Measurements from ENCODE around the gene ACOT7.
A peak's percentile ranks its signal among the peaks of the same experiment; 100 is the strongest.

The ACOT7 gene

DNA sequence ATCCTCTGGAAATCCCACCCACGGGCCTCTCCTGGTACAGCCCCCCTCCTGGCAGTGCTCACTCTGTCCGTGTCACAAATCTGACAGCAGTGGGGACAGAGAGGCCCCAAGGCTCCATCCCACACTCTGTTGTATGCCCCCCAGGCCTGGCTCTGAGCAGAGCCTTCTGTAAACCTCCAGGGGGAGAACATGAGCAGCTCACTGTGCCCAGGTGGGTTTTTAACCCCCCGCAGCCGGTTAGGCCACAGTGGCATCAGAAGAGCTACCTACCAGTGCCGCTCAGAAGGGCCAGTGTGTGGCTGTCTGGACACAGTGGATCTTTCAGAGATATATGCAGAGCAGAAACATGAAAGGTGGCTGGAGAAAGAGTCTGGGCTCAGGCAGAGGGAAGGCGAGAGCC lies 120.7 kb downstream of the ACOT7 start:
- Histone ChIP-seq H3K9me2 (replicated peaks; ENCODE audit: control insufficient read depth, low read length) (no peaks in the 10 kb centered on the region), H3K9me3 (ENCODE audit: control insufficient read depth, insufficient read depth, low read length) (no peaks in the 10 kb centered on the region), H3K4me1 (ENCODE audit: control insufficient read depth, low read length) (no peaks in the 10 kb centered on the region), H3K36me3 (ENCODE audit: control insufficient read depth, low read length) (no peaks in the 10 kb centered on the region), H3K27me3 (ENCODE audit: control insufficient read depth, low read length) (no peaks in the 10 kb centered on the region), H4K20me1 (ENCODE audit: control insufficient read depth, insufficient read depth, low read depth, low read length) (no peaks in the 10 kb centered on the region), H3K4me3 (ENCODE audit: low read length) (no peak overlapping the region), H3K27ac (ENCODE audit: low read depth, low read length) (no peak overlapping the region), H3K79me2 (ENCODE audit: control insufficient read depth, low read length) (no peaks in the 10 kb centered on the region), H3F3A (ENCODE audit: control insufficient read depth, insufficient read depth) (no peaks in the 10 kb centered on the region), H3K4me2 (ENCODE audit: low read length) (no peak overlapping the region)
- no peak for TF ChIP-seq EZH2phosphoT487 (IDR thresholded peaks at IDR 0.05; ENCODE audit: borderline replicate concordance, low read length)
- TF ChIP-seq, protein P1, sequence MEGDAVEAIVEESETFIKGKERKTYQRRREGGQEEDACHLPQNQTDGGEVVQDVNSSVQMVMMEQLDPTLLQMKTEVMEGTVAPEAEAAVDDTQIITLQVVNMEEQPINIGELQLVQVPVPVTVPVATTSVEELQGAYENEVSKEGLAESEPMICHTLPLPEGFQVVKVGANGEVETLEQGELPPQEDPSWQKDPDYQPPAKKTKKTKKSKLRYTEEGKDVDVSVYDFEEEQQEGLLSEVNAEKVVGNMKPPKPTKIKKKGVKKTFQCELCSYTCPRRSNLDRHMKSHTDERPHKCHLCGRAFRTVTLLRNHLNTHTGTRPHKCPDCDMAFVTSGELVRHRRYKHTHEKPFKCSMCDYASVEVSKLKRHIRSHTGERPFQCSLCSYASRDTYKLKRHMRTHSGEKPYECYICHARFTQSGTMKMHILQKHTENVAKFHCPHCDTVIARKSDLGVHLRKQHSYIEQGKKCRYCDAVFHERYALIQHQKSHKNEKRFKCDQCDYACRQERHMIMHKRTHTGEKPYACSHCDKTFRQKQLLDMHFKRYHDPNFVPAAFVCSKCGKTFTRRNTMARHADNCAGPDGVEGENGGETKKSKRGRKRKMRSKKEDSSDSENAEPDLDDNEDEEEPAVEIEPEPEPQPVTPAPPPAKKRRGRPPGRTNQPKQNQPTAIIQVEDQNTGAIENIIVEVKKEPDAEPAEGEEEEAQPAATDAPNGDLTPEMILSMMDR (IDR thresholded peaks at IDR 0.05; ENCODE audit: low read depth, low read length, poor library complexity, severe bottlenecking): peak; percentile 19

DNA sequence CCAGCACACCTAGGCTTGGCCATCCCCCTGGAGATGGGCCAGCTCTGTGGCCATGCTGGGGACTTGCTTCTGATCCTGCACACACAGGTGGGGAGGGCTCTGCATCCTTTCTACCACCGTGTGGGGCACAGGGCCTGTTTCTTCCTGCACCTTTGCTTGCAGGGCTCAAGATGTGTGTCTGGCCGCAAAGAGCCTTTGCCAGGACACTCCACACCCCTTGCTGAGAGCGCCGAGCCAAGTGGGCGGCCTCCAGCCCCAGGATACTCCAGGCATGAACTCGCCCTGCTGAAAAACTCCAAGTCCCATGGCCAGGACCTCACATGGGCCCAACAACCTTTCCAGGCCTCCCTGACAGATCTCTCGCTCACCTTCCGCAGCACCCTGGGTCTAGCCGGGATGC lies 121.1 kb downstream of the ACOT7 start:
- H3F3A ChIP-seq (ENCODE audit: control insufficient read depth, insufficient read depth): no peaks in the 10 kb centered on the region
- H3K9me2 ChIP-seq (replicated peaks; ENCODE audit: control insufficient read depth, low read length): no peaks in the 10 kb centered on the region
- no peaks in the 10 kb centered on the region for H3K9me3 ChIP-seq (ENCODE audit: control insufficient read depth, insufficient read depth, low read length)
- no peaks in the 10 kb centered on the region for H3K36me3 ChIP-seq (ENCODE audit: control insufficient read depth, low read length)
- no peaks in the 10 kb centered on the region for H3K79me2 ChIP-seq (ENCODE audit: control insufficient read depth, low read length)
- no peaks in the 10 kb centered on the region for H3K4me1 ChIP-seq (ENCODE audit: control insufficient read depth, low read length)
- no peaks in the 10 kb centered on the region for H4K20me1 ChIP-seq (ENCODE audit: control insufficient read depth, insufficient read depth, low read depth, low read length)
- no peaks in the 10 kb centered on the region for H3K27me3 ChIP-seq (ENCODE audit: control insufficient read depth, low read length)
- H3K4me3 ChIP-seq (ENCODE audit: low read length): no peak overlapping the region
- no peak overlapping the region for H3K27ac ChIP-seq (ENCODE audit: low read depth, low read length)
- TF ChIP-seq, protein P1 (IDR thresholded peaks at IDR 0.05; ENCODE audit: low read depth, low read length, poor library complexity, severe bottlenecking): no peak
- no peak for TF ChIP-seq EZH2phosphoT487 (IDR thresholded peaks at IDR 0.05; ENCODE audit: borderline replicate concordance, low read length)
- no peak overlapping the region for H3K4me2 ChIP-seq (ENCODE audit: low read length)

DNA sequence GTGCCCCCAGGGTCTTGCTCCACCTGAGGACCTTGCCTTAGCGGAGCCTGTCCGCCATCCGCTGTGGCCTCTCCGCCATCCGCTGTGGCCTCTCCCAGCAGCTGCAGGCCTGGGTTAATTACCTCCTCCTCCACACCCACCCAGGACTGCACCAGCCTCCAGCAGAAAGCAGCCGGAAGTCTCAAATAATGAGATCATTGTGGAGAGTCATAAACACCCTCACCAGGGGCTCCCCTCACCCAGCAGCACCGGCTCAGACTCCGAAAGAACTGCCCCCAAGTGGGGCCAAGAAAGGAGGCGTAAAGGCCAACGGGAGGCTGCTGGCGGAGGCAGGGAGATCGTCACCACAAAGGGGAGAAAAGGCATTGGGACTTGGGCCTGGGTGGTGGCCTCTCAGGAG lies 122.0 kb downstream of the ACOT7 start:
- no peaks in the 10 kb centered on the region for H3F3A ChIP-seq (ENCODE audit: control insufficient read depth, insufficient read depth)
- no peaks in the 10 kb centered on the region for H3K9me3 ChIP-seq (ENCODE audit: control insufficient read depth, insufficient read depth, low read length)
- TF ChIP-seq, protein P1 (IDR thresholded peaks at IDR 0.05; ENCODE audit: low read depth, low read length, poor library complexity, severe bottlenecking): no peak
- no peak for TF ChIP-seq EZH2phosphoT487 (IDR thresholded peaks at IDR 0.05; ENCODE audit: borderline replicate concordance, low read length)
- H3K79me2 ChIP-seq (ENCODE audit: control insufficient read depth, low read length): no peaks in the 10 kb centered on the region
- no peaks in the 10 kb centered on the region for H4K20me1 ChIP-seq (ENCODE audit: control insufficient read depth, insufficient read depth, low read depth, low read length)
- no peaks in the 10 kb centered on the region for H3K27me3 ChIP-seq (ENCODE audit: control insufficient read depth, low read length)
- H3K9me2 ChIP-seq (replicated peaks; ENCODE audit: control insufficient read depth, low read length): no peaks in the 10 kb centered on the region
- H3K36me3 ChIP-seq (ENCODE audit: control insufficient read depth, low read length): no peaks in the 10 kb centered on the region
- no peak overlapping the region for H3K4me3 ChIP-seq (ENCODE audit: low read length)
- no peak overlapping the region for H3K4me2 ChIP-seq (ENCODE audit: low read length)
- no peak overlapping the region for H3K27ac ChIP-seq (ENCODE audit: low read depth, low read length)
- no peaks in the 10 kb centered on the region for H3K4me1 ChIP-seq (ENCODE audit: control insufficient read depth, low read length)

DNA sequence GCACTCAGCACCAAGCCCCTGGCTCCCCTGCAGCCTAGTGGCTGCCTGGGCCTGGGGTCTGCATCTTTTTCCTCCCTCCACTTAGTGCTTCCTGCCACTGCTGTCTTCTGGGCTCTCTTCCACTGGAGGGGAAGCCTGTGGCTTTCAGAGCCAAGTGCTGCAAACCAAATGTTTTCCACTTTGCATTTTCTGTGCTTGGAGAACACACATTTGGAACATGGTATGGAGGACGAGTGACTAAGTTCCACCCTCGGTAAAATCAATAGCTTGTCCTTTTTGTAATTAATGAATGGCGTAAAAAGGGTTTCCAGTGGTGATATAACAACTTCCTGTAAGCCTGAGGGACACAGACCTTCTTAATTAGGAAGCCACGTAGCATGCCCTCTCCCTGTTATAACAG lies 122.6 kb downstream of the ACOT7 start:
- Histone ChIP-seq H3K36me3 (ENCODE audit: control insufficient read depth, low read length) (no peaks in the 10 kb centered on the region), H3K9me3 (ENCODE audit: control insufficient read depth, insufficient read depth, low read length) (no peaks in the 10 kb centered on the region), H3K27me3 (ENCODE audit: control insufficient read depth, low read length) (no peaks in the 10 kb centered on the region), H3K9me2 (replicated peaks; ENCODE audit: control insufficient read depth, low read length) (no peaks in the 10 kb centered on the region), H4K20me1 (ENCODE audit: control insufficient read depth, insufficient read depth, low read depth, low read length) (0 out of 2 replicates have a peak, but pooled peaks cover 3% of the 10 kb centered on the region), H3K79me2 (ENCODE audit: control insufficient read depth, low read length) (no peaks in the 10 kb centered on the region), H3F3A (ENCODE audit: control insufficient read depth, insufficient read depth) (no peaks in the 10 kb centered on the region), H3K4me2 (ENCODE audit: low read length) (no peak overlapping the region), H3K27ac (ENCODE audit: low read depth, low read length) (no peak overlapping the region), H3K4me1 (ENCODE audit: control insufficient read depth, low read length) (no peaks in the 10 kb centered on the region), H3K4me3 (ENCODE audit: low read length) (no peak overlapping the region)
- TF ChIP-seq, protein P1 (IDR thresholded peaks at IDR 0.05; ENCODE audit: low read depth, low read length, poor library complexity, severe bottlenecking): no peak
- no peak for TF ChIP-seq EZH2phosphoT487 (IDR thresholded peaks at IDR 0.05; ENCODE audit: borderline replicate concordance, low read length)
